ENCODE measurements around the gene UBE2S.

DNA sequence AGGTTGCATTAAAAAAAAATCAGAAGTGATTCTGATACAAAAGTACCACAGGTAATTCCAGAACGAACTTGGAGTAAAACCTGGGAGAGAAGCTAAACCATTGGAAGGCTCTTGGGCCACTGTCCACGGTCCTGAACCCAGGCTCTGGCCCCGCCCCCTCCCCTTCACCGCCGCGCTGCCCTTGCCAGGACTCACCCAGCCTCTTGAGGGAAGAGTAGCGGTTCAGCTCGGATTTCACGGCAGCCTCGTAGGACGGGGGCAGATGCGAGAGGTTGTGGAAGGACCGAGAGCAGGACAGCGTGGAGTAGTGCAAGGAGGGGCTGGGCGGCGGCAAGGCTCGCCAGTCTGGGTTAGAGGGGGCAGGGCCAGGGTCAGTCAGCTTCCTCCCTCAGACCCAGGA is 29.8 kb upstream of the UBE2S start:
- TF ChIP-seq EP300 (IDR thresholded peaks at IDR 0.05), result no peak
- TF ChIP-seq, protein P1, sequence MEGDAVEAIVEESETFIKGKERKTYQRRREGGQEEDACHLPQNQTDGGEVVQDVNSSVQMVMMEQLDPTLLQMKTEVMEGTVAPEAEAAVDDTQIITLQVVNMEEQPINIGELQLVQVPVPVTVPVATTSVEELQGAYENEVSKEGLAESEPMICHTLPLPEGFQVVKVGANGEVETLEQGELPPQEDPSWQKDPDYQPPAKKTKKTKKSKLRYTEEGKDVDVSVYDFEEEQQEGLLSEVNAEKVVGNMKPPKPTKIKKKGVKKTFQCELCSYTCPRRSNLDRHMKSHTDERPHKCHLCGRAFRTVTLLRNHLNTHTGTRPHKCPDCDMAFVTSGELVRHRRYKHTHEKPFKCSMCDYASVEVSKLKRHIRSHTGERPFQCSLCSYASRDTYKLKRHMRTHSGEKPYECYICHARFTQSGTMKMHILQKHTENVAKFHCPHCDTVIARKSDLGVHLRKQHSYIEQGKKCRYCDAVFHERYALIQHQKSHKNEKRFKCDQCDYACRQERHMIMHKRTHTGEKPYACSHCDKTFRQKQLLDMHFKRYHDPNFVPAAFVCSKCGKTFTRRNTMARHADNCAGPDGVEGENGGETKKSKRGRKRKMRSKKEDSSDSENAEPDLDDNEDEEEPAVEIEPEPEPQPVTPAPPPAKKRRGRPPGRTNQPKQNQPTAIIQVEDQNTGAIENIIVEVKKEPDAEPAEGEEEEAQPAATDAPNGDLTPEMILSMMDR (IDR thresholded peaks at IDR 0.05), result no peak
- TF ChIP-seq POLR2A (IDR thresholded peaks at IDR 0.05), result no peak

Measured in tibial nerve (tissue), 4 donors.